ENCODE data around the gene RYR2.

DNA sequence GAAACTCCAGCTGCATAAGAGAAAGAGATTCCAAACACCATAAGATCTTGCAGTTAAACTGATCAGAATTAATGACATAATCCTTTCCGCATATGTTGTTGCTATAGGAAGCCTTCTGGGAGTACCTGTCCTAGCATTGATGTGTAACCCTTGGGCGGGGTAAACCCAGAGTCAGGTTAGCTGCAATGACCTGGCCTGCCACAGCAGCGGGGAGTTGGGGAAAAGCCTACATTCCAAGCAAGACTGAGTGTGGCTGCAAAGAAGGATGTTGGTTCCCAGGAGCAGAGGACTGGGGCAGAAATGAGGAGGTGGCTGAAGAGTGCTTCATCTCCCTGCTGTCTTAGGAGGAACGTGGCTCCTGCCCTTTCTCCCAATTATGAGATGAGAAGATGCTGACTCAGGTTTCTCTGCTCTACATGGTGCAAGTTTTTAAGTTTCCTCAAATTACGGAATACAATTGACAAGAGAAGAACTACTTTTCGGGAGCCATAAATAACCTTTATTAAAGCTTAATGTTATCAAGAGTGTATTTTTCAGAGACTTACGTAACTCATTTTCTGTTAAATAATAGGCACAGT lies 142.1 kb downstream of the RYR2 start:
- TF ChIP-seq, protein P1, sequence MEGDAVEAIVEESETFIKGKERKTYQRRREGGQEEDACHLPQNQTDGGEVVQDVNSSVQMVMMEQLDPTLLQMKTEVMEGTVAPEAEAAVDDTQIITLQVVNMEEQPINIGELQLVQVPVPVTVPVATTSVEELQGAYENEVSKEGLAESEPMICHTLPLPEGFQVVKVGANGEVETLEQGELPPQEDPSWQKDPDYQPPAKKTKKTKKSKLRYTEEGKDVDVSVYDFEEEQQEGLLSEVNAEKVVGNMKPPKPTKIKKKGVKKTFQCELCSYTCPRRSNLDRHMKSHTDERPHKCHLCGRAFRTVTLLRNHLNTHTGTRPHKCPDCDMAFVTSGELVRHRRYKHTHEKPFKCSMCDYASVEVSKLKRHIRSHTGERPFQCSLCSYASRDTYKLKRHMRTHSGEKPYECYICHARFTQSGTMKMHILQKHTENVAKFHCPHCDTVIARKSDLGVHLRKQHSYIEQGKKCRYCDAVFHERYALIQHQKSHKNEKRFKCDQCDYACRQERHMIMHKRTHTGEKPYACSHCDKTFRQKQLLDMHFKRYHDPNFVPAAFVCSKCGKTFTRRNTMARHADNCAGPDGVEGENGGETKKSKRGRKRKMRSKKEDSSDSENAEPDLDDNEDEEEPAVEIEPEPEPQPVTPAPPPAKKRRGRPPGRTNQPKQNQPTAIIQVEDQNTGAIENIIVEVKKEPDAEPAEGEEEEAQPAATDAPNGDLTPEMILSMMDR (IDR thresholded peaks at IDR 0.05), result no peak
- TF ChIP-seq POLR2A (IDR thresholded peaks at IDR 0.05), result no peak
